GM23338 (cell line): ENCODE results near the gene CCN6. TPM values are rescaled to one million over a fixed set of nuclear protein-coding genes. Genes with fewer than 3 reads are reported as not detected.

Experiments used
- ATAC-seq: fragments of 200-7000 bp; cut with Tn5 transposase; 3 replicates; pipeline ENCODE4 v1.9.1; 2020
- DNase-seq: peaks from one replicate; pipeline ENCODE4 v3.0.0-alpha.2; 2015; ENCODE audit warnings: low spot score
- H2AFZ ChIP-seq: fragments of 200-600 bp; sonication (generic); 2 replicates; pipeline ENCODE4 v1.8.0; 2016; ENCODE audit warnings: antibody characterized with exemption, mild to moderate bottlenecking, moderate library complexity
- H3F3A ChIP-seq: fragments of 200-600 bp; sonication (generic); replicated peaks from 2 replicates; pipeline ENCODE4 v1.8.0; 2017; ENCODE audit warnings: antibody characterized with exemption, mixed run types, low read depth
- H3K27ac ChIP-seq: fragments of 200-600 bp; sonication (generic); 2 replicates; pipeline ENCODE4 v1.6.1; 2016; ENCODE audit warnings: low read depth
- H3K27me3 ChIP-seq: fragments of 200-600 bp; sonication (generic); 2 replicates; pipeline ENCODE4 v1.8.0; 2016; ENCODE audit warnings: mild to moderate bottlenecking, mixed run types, moderate library complexity; ENCODE audit not compliant: insufficient read depth
- H3K36me3 ChIP-seq: fragments of 200-600 bp; sonication (generic); 2 replicates; pipeline ENCODE4 v1.8.0; 2016; ENCODE audit warnings: mild to moderate bottlenecking; ENCODE audit not compliant: insufficient read depth
- H3K4me1 ChIP-seq: fragments of 200-600 bp; sonication (generic); 2 replicates; pipeline ENCODE4 v1.8.0; 2016; ENCODE audit warnings: mild to moderate bottlenecking, moderate library complexity; ENCODE audit not compliant: insufficient read depth
- H3K4me2 ChIP-seq: fragments of 200-600 bp; sonication (generic); 2 replicates; pipeline ENCODE4 v1.7.1; 2017; ENCODE audit warnings: mixed run types
- H3K4me3 ChIP-seq: fragments of 200-600 bp; sonication (generic); 2 replicates; pipeline ENCODE4 v1.6.1; 2016; ENCODE audit warnings: mixed run types
- H3K79me2 ChIP-seq: fragments of 200-600 bp; sonication (generic); replicated peaks from 2 replicates; pipeline ENCODE4 v1.8.0; 2017; ENCODE audit warnings: mild to moderate bottlenecking; ENCODE audit not compliant: insufficient read depth
- H3K9me2 ChIP-seq: fragments of 200-600 bp; sonication (generic); 2 replicates; pipeline ENCODE4 v1.8.0; 2017; ENCODE audit not compliant: insufficient read depth
- H4K20me1 ChIP-seq: fragments of 200-600 bp; sonication (generic); replicated peaks from 2 replicates; pipeline ENCODE4 v1.8.0; 2017; ENCODE audit warnings: mild to moderate bottlenecking; ENCODE audit not compliant: insufficient read depth
- H3K27ac Mint-ChIP-seq: 2 replicates; pipeline ENCODE4 v1.8.0; 2020; ENCODE audit warnings: inconsistent platforms, mild to moderate bottlenecking, moderate library complexity, mixed read lengths
- H3K27me3 Mint-ChIP-seq: 3 replicates; pipeline ENCODE4 v1.8.0; 2022; ENCODE audit warnings: low read depth, mild to moderate bottlenecking, moderate library complexity, mixed read lengths, inconsistent platforms; ENCODE audit not compliant: insufficient read depth, poor library complexity
- H3K36me3 Mint-ChIP-seq: 3 replicates; pipeline ENCODE4 v1.8.0; 2021; ENCODE audit warnings: low read depth, mild to moderate bottlenecking, inconsistent platforms, moderate library complexity, mixed read lengths
- H3K4me1 Mint-ChIP-seq: 3 replicates; pipeline ENCODE4 v1.8.0; 2020; ENCODE audit warnings: mild to moderate bottlenecking, inconsistent platforms, mixed read lengths
- H3K4me3 Mint-ChIP-seq: 3 replicates; pipeline ENCODE4 v1.8.0; 2021; ENCODE audit warnings: moderate library complexity, mild to moderate bottlenecking, inconsistent platforms, mixed read lengths
- H3K9me3 Mint-ChIP-seq: 3 replicates; pipeline ENCODE4 v1.8.0; 2020; ENCODE audit warnings: moderate library complexity, mild to moderate bottlenecking, inconsistent platforms, mixed read lengths
- CREB1 ChIP-seq: fragments of 250-450 bp; sonication (Bioruptor Pico); IDR thresholded peaks from 2 replicates; pipeline ENCODE4 v1.5.0; 2020; ENCODE audit warnings: low read depth, mild to moderate bottlenecking, moderate library complexity
- EZH2 ChIP-seq: fragments of 200-600 bp; sonication (generic); IDR thresholded peaks from one replicate; pipeline ENCODE4 v1.8.0; 2017; ENCODE audit warnings: antibody characterized with exemption, mild to moderate bottlenecking, low read depth; ENCODE audit not compliant: unreplicated experiment
- POLR2AphosphoS5 ChIP-seq: IDR thresholded peaks from 2 replicates; pipeline ENCODE4 v1.6.1; 2016; ENCODE audit warnings: antibody characterized with exemption, low read depth
- ZNF114 ChIP-seq: fragments of 250-450 bp; sonication (Bioruptor Pico); IDR thresholded peaks from 2 replicates; pipeline ENCODE4 v1.5.0; 2020; ENCODE audit warnings: mild to moderate bottlenecking, moderate library complexity
- ZNF331 ChIP-seq: fragments of 250-450 bp; sonication (Bioruptor Pico); IDR thresholded peaks from 2 replicates; pipeline ENCODE4 v1.5.0; 2020; ENCODE audit warnings: low read depth, mild to moderate bottlenecking, moderate library complexity
- polyA plus RNA-seq: library from polyadenylated mRNA; unstranded; fragments of >200 nt; fragmentation: Nextera tagmentation; extraction: Ambion mirVana; gene quantifications from 2 replicates; pipeline ENCODE4 v1.2.1, GENCODE V29; 2016
- total RNA-seq: library from RNA; depleted of rRNA; stranded (reverse); fragments of >200 nt; shearing (Covaris generic); gene quantifications from 2 replicates; pipeline ENCODE4 v1.2.3, GENCODE V29; 2014
- TF ChIP-seq, protein P1 (sequence below): IDR thresholded peaks from 2 replicates; pipeline ENCODE4 v1.6.1; 2016; ENCODE audit warnings: antibody characterized with exemption
- TF ChIP-seq, protein P2 (sequence below): fragments of 250-450 bp; sonication (Bioruptor Pico); IDR thresholded peaks from 2 replicates; pipeline ENCODE4 v1.5.0; 2020; ENCODE audit warnings: mild to moderate bottlenecking, moderate library complexity

CCN6 gene
- total and polyA plus RNA-seq, 2 experiments from 2014 or later, result 0.65 TPM; not detected in 1

DNA sequence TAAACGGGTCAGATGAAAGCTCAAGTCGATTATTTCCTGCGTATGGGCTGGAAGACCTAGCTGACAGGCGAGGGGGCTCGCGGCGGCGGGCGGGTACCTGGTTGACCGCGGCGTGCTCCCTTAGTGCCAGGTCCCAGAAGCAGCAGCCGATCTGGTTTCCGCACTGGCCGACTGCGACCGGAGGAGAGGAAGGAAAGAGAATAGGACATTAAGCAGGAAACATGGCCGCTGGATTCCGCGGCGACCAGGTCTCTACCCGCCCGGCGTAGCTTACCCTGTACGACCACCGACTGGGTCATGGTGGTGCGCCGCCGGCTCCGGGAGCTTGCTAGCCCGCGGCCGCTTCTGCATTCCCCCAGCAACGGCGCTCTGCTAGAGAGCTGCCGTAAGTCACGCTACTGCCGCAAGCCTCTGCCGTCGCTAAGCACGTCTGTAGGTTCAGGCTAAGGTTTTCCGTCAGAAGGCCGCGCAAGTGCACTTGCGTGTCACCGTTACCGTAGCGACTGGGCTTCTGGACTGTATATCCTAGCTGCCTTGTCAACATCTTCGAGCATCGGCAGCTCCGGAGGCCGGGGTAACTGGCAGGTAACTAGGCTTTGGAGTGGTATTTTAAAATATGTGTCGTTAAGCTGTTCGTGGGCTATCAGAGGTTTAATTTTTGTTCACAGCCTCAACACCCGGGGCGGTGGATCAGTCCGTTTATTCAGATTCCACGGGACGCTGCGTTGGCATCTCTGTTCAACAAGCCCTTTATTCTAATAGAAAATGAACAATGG is 33.4 kb downstream of the CCN6 start, which contains the start of the genes FAM229B and TUBE1:
FAM229B (plus strand) TSS at position 456 of the 776 bp plus-strand sequence. CDS start 11,693 bp downstream, outside the sequence.
TUBE1 (minus strand) TSS at position 347 of the 776 bp plus-strand sequence; CDS start at position 299, 48 bp downstream.
- Histone ChIP-seq H2AFZ (peak within 1 kb of the TSS; percentile 80), H3K4me3 (peak within 1 kb of the TSS; percentile 65), H3K9me2 (no peaks in the 10 kb centered on the region), H3K4me1 (0 out of 2 replicates have a peak, but pooled peaks cover 6% of the 10 kb centered on the region), H4K20me1 (no peaks in the 10 kb centered on the region), H3K79me2 (no peaks in the 10 kb centered on the region), H3K27me3 (no peaks in the 10 kb centered on the region), H3K27ac (0 out of 2 replicates have a peak within 1 kb of the TSS, but pooled peaks have one; percentile 8), H3K36me3 (no peaks in the 10 kb centered on the region), H3K4me2 (peak within 1 kb of the TSS; percentile 79), H3F3A (no peaks in the 10 kb centered on the region)
- DNase-seq (peak; percentile 98), ATAC-seq (peak; percentile 98)
- no peak within 1 kb of the TSS for H3K4me3 Mint-ChIP-seq
- H3K9me3 Mint-ChIP-seq, result no peaks in the 10 kb centered on the region
- H3K4me1 Mint-ChIP-seq, result peaks cover 2% of the 10 kb centered on the region; the same call in 1 of the 3 replicates
- peak; percentile 86 for TF ChIP-seq POLR2AphosphoS5
- TF ChIP-seq, protein P1, sequence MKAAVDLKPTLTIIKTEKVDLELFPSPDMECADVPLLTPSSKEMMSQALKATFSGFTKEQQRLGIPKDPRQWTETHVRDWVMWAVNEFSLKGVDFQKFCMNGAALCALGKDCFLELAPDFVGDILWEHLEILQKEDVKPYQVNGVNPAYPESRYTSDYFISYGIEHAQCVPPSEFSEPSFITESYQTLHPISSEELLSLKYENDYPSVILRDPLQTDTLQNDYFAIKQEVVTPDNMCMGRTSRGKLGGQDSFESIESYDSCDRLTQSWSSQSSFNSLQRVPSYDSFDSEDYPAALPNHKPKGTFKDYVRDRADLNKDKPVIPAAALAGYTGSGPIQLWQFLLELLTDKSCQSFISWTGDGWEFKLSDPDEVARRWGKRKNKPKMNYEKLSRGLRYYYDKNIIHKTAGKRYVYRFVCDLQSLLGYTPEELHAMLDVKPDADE, result no peak
- no peak for TF ChIP-seq EZH2
- TF ChIP-seq ZNF331, result no peak
- TF ChIP-seq ZNF114 (CRISPR knock-in tag), result no peak
- peak; percentile 52; the same call in 1 of the 2 replicates for TF ChIP-seq CREB1 (CRISPR knock-in tag)
- TF ChIP-seq, protein P2, sequence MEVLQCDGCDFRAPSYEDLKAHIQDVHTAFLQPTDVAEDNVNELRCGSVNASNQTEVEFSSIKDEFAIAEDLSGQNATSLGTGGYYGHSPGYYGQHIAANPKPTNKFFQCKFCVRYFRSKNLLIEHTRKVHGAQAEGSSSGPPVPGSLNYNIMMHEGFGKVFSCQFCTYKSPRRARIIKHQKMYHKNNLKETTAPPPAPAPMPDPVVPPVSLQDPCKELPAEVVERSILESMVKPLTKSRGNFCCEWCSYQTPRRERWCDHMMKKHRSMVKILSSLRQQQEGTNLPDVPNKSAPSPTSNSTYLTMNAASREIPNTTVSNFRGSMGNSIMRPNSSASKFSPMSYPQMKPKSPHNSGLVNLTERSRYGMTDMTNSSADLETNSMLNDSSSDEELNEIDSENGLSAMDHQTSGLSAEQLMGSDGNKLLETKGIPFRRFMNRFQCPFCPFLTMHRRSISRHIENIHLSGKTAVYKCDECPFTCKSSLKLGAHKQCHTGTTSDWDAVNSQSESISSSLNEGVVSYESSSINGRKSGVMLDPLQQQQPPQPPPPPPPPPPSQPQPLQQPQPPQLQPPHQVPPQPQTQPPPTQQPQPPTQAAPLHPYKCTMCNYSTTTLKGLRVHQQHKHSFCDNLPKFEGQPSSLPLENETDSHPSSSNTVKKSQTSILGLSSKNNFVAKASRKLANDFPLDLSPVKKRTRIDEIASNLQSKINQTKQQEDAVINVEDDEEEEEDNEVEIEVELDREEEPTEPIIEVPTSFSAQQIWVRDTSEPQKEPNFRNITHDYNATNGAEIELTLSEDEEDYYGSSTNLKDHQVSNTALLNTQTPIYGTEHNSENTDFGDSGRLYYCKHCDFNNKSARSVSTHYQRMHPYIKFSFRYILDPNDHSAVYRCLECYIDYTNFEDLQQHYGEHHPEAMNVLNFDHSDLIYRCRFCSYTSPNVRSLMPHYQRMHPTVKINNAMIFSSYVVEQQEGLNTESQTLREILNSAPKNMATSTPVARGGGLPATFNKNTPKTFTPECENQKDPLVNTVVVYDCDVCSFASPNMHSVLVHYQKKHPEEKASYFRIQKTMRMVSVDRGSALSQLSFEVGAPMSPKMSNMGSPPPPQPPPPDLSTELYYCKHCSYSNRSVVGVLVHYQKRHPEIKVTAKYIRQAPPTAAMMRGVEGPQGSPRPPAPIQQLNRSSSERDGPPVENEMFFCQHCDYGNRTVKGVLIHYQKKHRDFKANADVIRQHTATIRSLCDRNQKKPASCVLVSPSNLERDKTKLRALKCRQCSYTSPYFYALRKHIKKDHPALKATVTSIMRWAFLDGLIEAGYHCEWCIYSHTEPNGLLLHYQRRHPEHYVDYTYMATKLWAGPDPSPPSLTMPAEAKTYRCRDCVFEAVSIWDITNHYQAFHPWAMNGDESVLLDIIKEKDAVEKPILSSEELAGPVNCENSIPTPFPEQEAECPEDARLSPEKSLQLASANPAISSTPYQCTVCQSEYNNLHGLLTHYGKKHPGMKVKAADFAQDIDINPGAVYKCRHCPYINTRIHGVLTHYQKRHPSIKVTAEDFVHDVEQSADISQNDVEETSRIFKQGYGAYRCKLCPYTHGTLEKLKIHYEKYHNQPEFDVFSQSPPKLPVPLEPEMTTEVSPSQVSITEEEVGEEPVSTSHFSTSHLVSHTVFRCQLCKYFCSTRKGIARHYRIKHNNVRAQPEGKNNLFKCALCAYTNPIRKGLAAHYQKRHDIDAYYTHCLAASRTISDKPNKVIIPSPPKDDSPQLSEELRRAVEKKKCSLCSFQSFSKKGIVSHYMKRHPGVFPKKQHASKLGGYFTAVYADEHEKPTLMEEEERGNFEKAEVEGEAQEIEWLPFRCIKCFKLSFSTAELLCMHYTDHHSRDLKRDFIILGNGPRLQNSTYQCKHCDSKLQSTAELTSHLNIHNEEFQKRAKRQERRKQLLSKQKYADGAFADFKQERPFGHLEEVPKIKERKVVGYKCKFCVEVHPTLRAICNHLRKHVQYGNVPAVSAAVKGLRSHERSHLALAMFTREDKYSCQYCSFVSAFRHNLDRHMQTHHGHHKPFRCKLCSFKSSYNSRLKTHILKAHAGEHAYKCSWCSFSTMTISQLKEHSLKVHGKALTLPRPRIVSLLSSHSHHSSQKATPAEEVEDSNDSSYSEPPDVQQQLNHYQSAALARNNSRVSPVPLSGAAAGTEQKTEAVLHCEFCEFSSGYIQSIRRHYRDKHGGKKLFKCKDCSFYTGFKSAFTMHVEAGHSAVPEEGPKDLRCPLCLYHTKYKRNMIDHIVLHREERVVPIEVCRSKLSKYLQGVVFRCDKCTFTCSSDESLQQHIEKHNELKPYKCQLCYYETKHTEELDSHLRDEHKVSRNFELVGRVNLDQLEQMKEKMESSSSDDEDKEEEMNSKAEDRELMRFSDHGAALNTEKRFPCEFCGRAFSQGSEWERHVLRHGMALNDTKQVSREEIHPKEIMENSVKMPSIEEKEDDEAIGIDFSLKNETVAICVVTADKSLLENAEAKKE, result no peak
- H3K36me3 Mint-ChIP-seq, result peaks cover 12% of the 10 kb centered on the region; the same call in 2 of the 3 replicates
- H3K27me3 Mint-ChIP-seq, result no peaks in the 10 kb centered on the region
- H3K27ac Mint-ChIP-seq, result no peak within 1 kb of the TSS
